Adrenal gland (tissue), 12 donors: ENCODE data around the gene SELENBP1. TPM values are rescaled to one million over a fixed set of nuclear protein-coding genes. Genes with fewer than 3 reads are reported as not detected.

Source experiments
- DNase-seq, 7 donors: peaks; one replicate each; pipeline ENCODE4 v3.0.0-alpha.2; 2019 to 2020
- H3K27ac ChIP-seq, 5 donors: fragments of 200-600 bp; sonication (generic) in 4 of 5; 1 replicate in 3 of 5; 2 replicates in 2 of 5; pipeline versions ENCODE4 v1.5.1 to v1.8.0; 2016 to 2020; ENCODE audit warnings: mild to moderate bottlenecking in 1 of 5
- H3K27me3 ChIP-seq: fragments of 200-600 bp; 2 replicates; pipeline ENCODE4 v1.8.0; 2021
- H3K36me3 ChIP-seq, 2 donors: fragments of 200-600 bp; replicated peaks in 1 of 2; 1 replicate in 1 of 2; 2 replicates in 1 of 2; pipeline versions ENCODE4 v1.5.1 to v1.8.0; 2018 to 2022
- H3K4me1 ChIP-seq, 2 donors: fragments of 200-600 bp; replicated peaks in 1 of 2; 1 replicate in 1 of 2; 2 replicates in 1 of 2; pipeline versions ENCODE4 v1.5.1 to v1.8.0; 2018 to 2021
- H3K4me3 ChIP-seq, 4 donors: fragments of 200-600 bp; sonication (generic) in 3 of 4; one replicate each; pipeline ENCODE4 v1.5.1; 2016 to 2018
- H3K9me3 ChIP-seq, 3 donors: fragments of 200-600 bp; sonication (generic) in 1 of 3; replicated peaks in 1 of 3; 1 replicate in 2 of 3; 2 replicates in 1 of 3; pipeline versions ENCODE4 v1.5.1 to v1.8.0; 2016 to 2021
- CTCF ChIP-seq, 6 experiments: fragments of 450-650 bp in 4 of 6; fragments of 200-600 bp in 2 of 6; sonication (generic) in 1 of 6; IDR thresholded peaks; 1 replicate in 5 of 6; 2 replicates in 1 of 6; pipeline versions ENCODE4 v1.5.1 to v1.8.0; 2016 to 2021; ENCODE audit warnings: antibody characterized with exemption in 6 of 6, mild to moderate bottlenecking in 2 of 6, moderate library complexity in 1 of 6
- POLR2A ChIP-seq, 2 donors: fragments of 450-650 bp; IDR thresholded peaks; one replicate each; pipeline ENCODE4 v1.6.1; 2017; ENCODE audit warnings: antibody characterized with exemption in 2 of 2, mild to moderate bottlenecking in 2 of 2, moderate library complexity in 1 of 2
- WGBS, 4 donors: extraction: QIAGEN DNeasy Blood & Tissue Kit in 2 of 4; methylation state at CpG; one replicate each; pipeline versions ENCODE4 v1.1.5 to v1.1.7; 2013 to 2017; 5-methylcytosine and 5-hydroxymethylcytosine counted together
- intact Hi-C, 2 donors: fragments of 100-400 bp; cut with DNase I; formaldehyde crosslinking; loops; one replicate each; pipeline versions ENCODE4 v1.14.1 to v1.15.0; 2022 to 2023
- polyA plus RNA-seq, 3 donors: library from polyadenylated mRNA; stranded (reverse); fragments of 200-250 nt in 2 of 3; fragments of 350-450 nt in 1 of 3; fragmentation: Illumina TruSeq in 1 of 3; extraction: RNeasy Lipid Tissue Mini Kit (QIAGEN cat#74804) in 1 of 3; gene quantifications; one replicate each; pipeline ENCODE4 v1.2.3, GENCODE V29; 2013 to 2014
- total RNA-seq, 9 donors: library from RNA; depleted of rRNA in 4 of 9; stranded (reverse); fragments of >200 nt in 4 of 9; fragments of 120-200 nt in 1 of 9; fragmentation: NEBNext Ultra II Directional in 1 of 9; extraction: Animal tissue kit (Norgen Biotek cat#: 25700) in 1 of 9; gene quantifications; one replicate each; pipeline versions ENCODE4 v1.1.0 to v1.2.4, GENCODE V29; 2013 to 2023
- donor health status: healthy with polysubstance abuse.
- donor health status: Bipolar disorder and iron deficiency.
- donor health status: DM: yes; HTN: yes; CAD: no.
- donor health status: DM: no; HTN: no; CAD: no.
- donor health status: DM: no; HTN: no; CAD: no.
- donor health status: DM: yes; HTN: yes; CAD: no.

Gene SELENBP1
- total and polyA plus RNA-seq, 12 donors = 11.0 to 61.8 (median 34.3) TPM

- Histone ChIP-seq H3K27me3 (no peaks in the 10 kb centered on the region), H3K9me3 (no peaks in the 10 kb centered on the region), H3K4me1 (no peaks in the 10 kb centered on the region), H3K4me3 (no peak overlapping the region), H3K36me3 (peaks cover 0 to 65% of the 10 kb centered on the region in 2 donors), H3K27ac (no peak overlapping the region)
- 92 to 97% (median 95%) methylated on average over 4 of the region's 4 CpGs for WGBS, 4 donors
- TF ChIP-seq POLR2A (IDR thresholded peaks at IDR 0.05) (no peak), CTCF (IDR thresholded peaks at IDR 0.05) (no peak)
- intact Hi-C loops = no loop called here
- DNase-seq = peak in 2 of 7 donors; percentile 17 to 47
Observed at GRCh38 chr1:151416231-151416630, 43.7 kb upstream of the SELENBP1 start.

GRCh38 chr1:151411884-151412283 is 39.4 kb upstream of the SELENBP1 start:
- WGBS, 4 donors = 85 to 89% (median 87%) methylated on average over 2 of the region's 2 CpGs
- H3K36me3 ChIP-seq = peaks cover 0 to 86% of the 10 kb centered on the region in 2 donors

DNA sequence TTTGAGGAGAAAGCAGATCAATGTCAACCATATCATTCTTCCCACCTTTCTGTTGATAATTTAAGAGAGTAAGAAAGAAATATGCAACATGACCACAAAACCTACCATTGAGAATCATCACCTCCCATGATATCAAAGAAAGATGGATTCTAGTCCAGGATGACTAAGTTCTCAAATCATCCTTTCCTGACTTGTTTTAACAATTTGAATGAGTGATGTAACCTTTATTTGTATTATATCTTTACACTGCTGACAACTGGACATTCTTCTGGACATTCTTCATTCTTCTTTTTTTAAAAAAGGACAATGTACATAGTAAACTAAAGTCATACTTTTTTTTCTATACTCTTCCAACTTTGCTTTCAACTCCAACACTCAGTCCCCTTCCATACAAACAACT is 36.4 kb upstream of the SELENBP1 start:
- Histone ChIP-seq H3K27me3 (no peaks in the 10 kb centered on the region), H3K36me3 (peaks cover 0 to 84% of the 10 kb centered on the region in 2 donors), H3K4me1 (no peaks in the 10 kb centered on the region), H3K9me3 (no peaks in the 10 kb centered on the region), H3K4me3 (no peak overlapping the region), H3K27ac (peak overlapping the region in 1 of 5 donors; percentile 15)
- TF ChIP-seq CTCF (IDR thresholded peaks at IDR 0.05) = no peak
- intact Hi-C loops = loop anchor here in 1 of 2 donors (10.0 kb wide), 1 partner anchor 124 kb away; the partner anchor contains the start of gene ZNF687
- DNase-seq = no peak

More at GRCh38 chr1:151411884-151412283, 39.4 kb upstream of the SELENBP1 start:
- intact Hi-C loops = no loop called here
- TF ChIP-seq POLR2A (IDR thresholded peaks at IDR 0.05) (no peak), CTCF (IDR thresholded peaks at IDR 0.05) (no peak)
- H3K4me1 ChIP-seq = no peaks in the 10 kb centered on the region
- no peak for DNase-seq
- H3K27ac ChIP-seq = no peak overlapping the region
- no peaks in the 10 kb centered on the region for H3K9me3 ChIP-seq
- H3K27me3 ChIP-seq = no peaks in the 10 kb centered on the region
- H3K4me3 ChIP-seq = no peak overlapping the region

DNA sequence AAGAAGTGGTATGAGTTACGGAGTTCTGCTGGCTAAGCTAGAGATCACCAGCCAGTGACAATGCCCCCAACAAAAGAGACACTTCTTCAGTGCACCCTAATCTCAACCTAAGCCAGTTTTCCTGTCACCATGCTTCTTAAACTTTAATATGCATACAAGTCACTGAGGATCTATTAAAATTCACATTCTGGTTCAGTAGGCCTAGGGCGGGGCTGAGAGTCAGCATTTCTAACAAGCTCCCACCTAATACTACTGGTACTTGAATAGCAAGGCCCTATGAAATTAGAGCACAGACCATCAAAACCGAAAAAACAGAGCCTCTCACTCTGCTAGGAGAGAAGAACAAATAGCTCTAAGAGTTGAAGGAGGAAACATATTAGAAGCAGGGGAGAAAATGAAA is 34.8 kb upstream of the SELENBP1 start:
- intact Hi-C loops = loop anchor here in 1 of 2 donors (10.0 kb wide), 1 partner anchor 123 kb away; the partner anchor contains the start of gene ZNF687

More for the DNA sequence above, 34.8 kb upstream of the SELENBP1 start:
- DNase-seq = no peak
- TF ChIP-seq CTCF (IDR thresholded peaks at IDR 0.05) = no peak
- TF ChIP-seq POLR2A (IDR thresholded peaks at IDR 0.05) = no peak
- Histone ChIP-seq H3K27ac (no peak overlapping the region), H3K9me3 (no peaks in the 10 kb centered on the region), H3K4me1 (no peaks in the 10 kb centered on the region), H3K4me3 (no peak overlapping the region), H3K27me3 (no peaks in the 10 kb centered on the region), H3K36me3 (peaks cover 0 to 93% of the 10 kb centered on the region in 2 donors)
- WGBS, 4 donors = 86 to 99% (median 95%) methylated on average over 3 of the region's 3 CpGs
